GM21786 (cell line): ENCODE measurements around the gene NFATC3.

Source experiments
- ATAC-seq: cut with Tn5 transposase; IDR thresholded peaks from one replicate; pipeline ENCODE4 v1.9.1; 2021; ENCODE audit not compliant: unreplicated experiment

Gene NFATC3

GRCh38 chr16:68183046-68183445 is 97.9 kb downstream of the NFATC3 start:
- ATAC-seq: no peak

- no peak for ATAC-seq
Observed at GRCh38 chr16:68186877-68187276, 101.7 kb downstream of the NFATC3 start.

- ATAC-seq: no peak
Observed at GRCh38 chr16:68187505-68187904, 102.3 kb downstream of the NFATC3 start.

GRCh38 chr16:68188170-68188569 is 103.0 kb downstream of the NFATC3 start:
- no peak for ATAC-seq

GRCh38 chr16:68190081-68190480 is 104.9 kb downstream of the NFATC3 start:
- no peak for ATAC-seq

- ATAC-seq: no peak
Observed at GRCh38 chr16:68190736-68191510, 105.8 kb downstream of the NFATC3 start.

- no peak for ATAC-seq
Observed at GRCh38 chr16:68194251-68194650, 109.1 kb downstream of the NFATC3 start.

GRCh38 chr16:68197250-68197649 is 112.1 kb downstream of the NFATC3 start:
- ATAC-seq: no peak

- no peak for ATAC-seq
Observed at GRCh38 chr16:68200088-68200783, 115.1 kb downstream of the NFATC3 start.

- ATAC-seq: no peak
Observed at GRCh38 chr16:68202091-68202519, 116.9 kb downstream of the NFATC3 start.

GRCh38 chr16:68206245-68206644 is 121.1 kb downstream of the NFATC3 start:
- no peak for ATAC-seq

- ATAC-seq: no peak
Observed at GRCh38 chr16:68214726-68215125, 129.6 kb downstream of the NFATC3 start.

GRCh38 chr16:68215302-68215701 is 130.1 kb downstream of the NFATC3 start:
- no peak for ATAC-seq

GRCh38 chr16:68216240-68216639 is 131.1 kb downstream of the NFATC3 start:
- no peak for ATAC-seq

GRCh38 chr16:68217506-68217905 is 132.3 kb downstream of the NFATC3 start:
- no peak for ATAC-seq

- no peak for ATAC-seq
Observed at GRCh38 chr16:68219725-68220351, 134.7 kb downstream of the NFATC3 start.

GRCh38 chr16:68223072-68223471 is 137.9 kb downstream of the NFATC3 start:
- no peak for ATAC-seq

GRCh38 chr16:68226116-68226515 is 140.9 kb downstream of the NFATC3 start:
- no peak for ATAC-seq

- ATAC-seq: no peak
Observed at GRCh38 chr16:68227183-68227793, 142.1 kb downstream of the NFATC3 start.

GRCh38 chr16:68227850-68228553 is 142.8 kb downstream of the NFATC3 start:
- no peak for ATAC-seq

GRCh38 chr16:68228652-68229051 is 143.5 kb downstream of the NFATC3 start:
- ATAC-seq: no peak
